Hepatocyte (in vitro differentiated cells): ENCODE results near the gene AUNIP. TPM values are rescaled to one million over a fixed set of nuclear protein-coding genes. Genes with fewer than 3 reads are reported as not detected.

Experiments
- DNase-seq: peaks from one replicate; pipeline ENCODE4 v3.0.0-alpha.2; 2016; ENCODE audit warnings: low spot score
- H2AFZ ChIP-seq: fragments of 200-600 bp; sonication (generic); 2 replicates; pipeline ENCODE4 v1.6.0; 2016; ENCODE audit warnings: antibody characterized with exemption, mild to moderate bottlenecking
- H3K27ac ChIP-seq: fragments of 200-600 bp; sonication (generic); 2 replicates; pipeline ENCODE4 v1.5.1; 2016; ENCODE audit warnings: mild to moderate bottlenecking
- H3K27me3 ChIP-seq: fragments of 200-600 bp; sonication (generic); 2 replicates; pipeline ENCODE4 v1.6.1; 2016
- H3K36me3 ChIP-seq: fragments of 200-600 bp; sonication (generic); replicated peaks from 2 replicates; pipeline ENCODE4 v1.5.1; 2016; ENCODE audit warnings: low read depth; ENCODE audit not compliant: insufficient read depth
- H3K4me1 ChIP-seq: fragments of 200-600 bp; sonication (generic); 2 replicates; pipeline ENCODE4 v1.5.1; 2016; ENCODE audit warnings: mild to moderate bottlenecking, moderate library complexity; ENCODE audit not compliant: insufficient read depth
- H3K4me2 ChIP-seq: fragments of 200-600 bp; sonication (generic); 2 replicates; pipeline ENCODE4 v1.6.0; 2016
- H3K4me3 ChIP-seq: fragments of 200-600 bp; sonication (generic); 2 replicates; pipeline ENCODE4 v1.5.1; 2016; ENCODE audit warnings: mild to moderate bottlenecking
- H3K79me2 ChIP-seq: fragments of 200-600 bp; sonication (generic); 2 replicates; pipeline ENCODE4 v1.6.0; 2017; ENCODE audit warnings: mild to moderate bottlenecking
- H3K9me2 ChIP-seq: fragments of 200-600 bp; sonication (generic); replicated peaks from 2 replicates; pipeline ENCODE4 v1.6.0; 2017; ENCODE audit warnings: mild to moderate bottlenecking; ENCODE audit not compliant: insufficient read depth
- H3K9me3 ChIP-seq: fragments of 200-600 bp; sonication (generic); 2 replicates; pipeline ENCODE4 v1.5.1; 2016; ENCODE audit warnings: low read depth, mild to moderate bottlenecking
- H4K20me1 ChIP-seq: fragments of 200-600 bp; sonication (generic); 2 replicates; pipeline ENCODE4 v1.6.0; 2016; ENCODE audit warnings: mild to moderate bottlenecking; ENCODE audit not compliant: insufficient read depth, poor library complexity, severe bottlenecking
- EZH2 ChIP-seq: fragments of 200-600 bp; sonication (generic); IDR thresholded peaks from 2 replicates; pipeline ENCODE4 v1.6.1; 2016; ENCODE audit warnings: antibody characterized with exemption, mild to moderate bottlenecking, borderline replicate concordance
- EZH2phosphoT487 ChIP-seq: fragments of 200-600 bp; sonication (generic); IDR thresholded peaks from one replicate; pipeline ENCODE4 v1.6.1; 2018; ENCODE audit warnings: antibody characterized with exemption, mild to moderate bottlenecking, low read depth, moderate library complexity; ENCODE audit not compliant: unreplicated experiment, severe bottlenecking
- WGBS: methylation state at CpG from one replicate; pipeline ENCODE4 v1.1.6; 2016; ENCODE audit warnings: low lambda C conversion rate; ENCODE audit errors: missing lambda C conversion rate; 5-methylcytosine and 5-hydroxymethylcytosine counted together
- polyA plus RNA-seq: library from polyadenylated mRNA; unstranded; fragments of >200 nt; fragmentation: Nextera tagmentation; extraction: Ambion mirVana; gene quantifications from 2 replicates; pipeline ENCODE4 v1.2.1, GENCODE V29; 2016
- total RNA-seq: library from RNA; depleted of rRNA; stranded (reverse); fragments of >200 nt; gene quantifications from 2 replicates; pipeline ENCODE4 v1.2.3, GENCODE V29; 2014
- TF ChIP-seq, protein P1 (sequence below): fragments of 200-600 bp; sonication (generic); IDR thresholded peaks from 2 replicates; pipeline ENCODE4 v1.5.1; 2016; ENCODE audit warnings: antibody characterized with exemption, mild to moderate bottlenecking; ENCODE audit not compliant: poor library complexity

The AUNIP gene
- total and polyA plus RNA-seq, 2 experiments from 2014 or later, result 0.41 to 1.3 TPM

DNA sequence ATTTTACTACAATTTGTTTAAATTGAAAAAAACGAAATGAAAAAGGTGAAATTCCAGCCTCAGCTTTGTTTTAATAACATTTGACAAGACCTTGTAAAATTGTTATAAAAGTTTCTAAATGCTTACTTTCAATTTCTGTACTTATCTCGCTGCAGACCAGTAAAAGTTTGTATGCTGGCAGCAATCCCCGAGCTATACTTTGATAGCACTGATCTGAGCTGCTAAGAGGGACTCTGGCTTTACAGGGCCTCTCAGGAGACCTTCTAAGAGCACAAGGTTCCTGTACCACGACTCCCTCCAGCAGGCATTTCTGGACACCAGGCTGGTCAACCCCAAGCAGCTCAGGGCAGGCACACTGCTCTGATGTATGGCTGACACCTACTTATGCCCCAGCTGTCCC, 33.9 kb upstream of the AUNIP start:
- no peaks in the 10 kb centered on the region for H3K36me3 ChIP-seq
- no peak overlapping the region for H2AFZ ChIP-seq
- TF ChIP-seq, protein P1, sequence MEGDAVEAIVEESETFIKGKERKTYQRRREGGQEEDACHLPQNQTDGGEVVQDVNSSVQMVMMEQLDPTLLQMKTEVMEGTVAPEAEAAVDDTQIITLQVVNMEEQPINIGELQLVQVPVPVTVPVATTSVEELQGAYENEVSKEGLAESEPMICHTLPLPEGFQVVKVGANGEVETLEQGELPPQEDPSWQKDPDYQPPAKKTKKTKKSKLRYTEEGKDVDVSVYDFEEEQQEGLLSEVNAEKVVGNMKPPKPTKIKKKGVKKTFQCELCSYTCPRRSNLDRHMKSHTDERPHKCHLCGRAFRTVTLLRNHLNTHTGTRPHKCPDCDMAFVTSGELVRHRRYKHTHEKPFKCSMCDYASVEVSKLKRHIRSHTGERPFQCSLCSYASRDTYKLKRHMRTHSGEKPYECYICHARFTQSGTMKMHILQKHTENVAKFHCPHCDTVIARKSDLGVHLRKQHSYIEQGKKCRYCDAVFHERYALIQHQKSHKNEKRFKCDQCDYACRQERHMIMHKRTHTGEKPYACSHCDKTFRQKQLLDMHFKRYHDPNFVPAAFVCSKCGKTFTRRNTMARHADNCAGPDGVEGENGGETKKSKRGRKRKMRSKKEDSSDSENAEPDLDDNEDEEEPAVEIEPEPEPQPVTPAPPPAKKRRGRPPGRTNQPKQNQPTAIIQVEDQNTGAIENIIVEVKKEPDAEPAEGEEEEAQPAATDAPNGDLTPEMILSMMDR, result no peak
- no peak for TF ChIP-seq EZH2phosphoT487
- no peak for TF ChIP-seq EZH2
- no peaks in the 10 kb centered on the region for H3K9me3 ChIP-seq
- H3K4me2 ChIP-seq, result peak overlapping the region; percentile 67
- H3K79me2 ChIP-seq, result no peaks in the 10 kb centered on the region
- 43% methylated on average over 4 of the region's 4 CpGs for WGBS
- no peaks in the 10 kb centered on the region for H3K9me2 ChIP-seq
- DNase-seq, result no peak
- no peaks in the 10 kb centered on the region for H3K27me3 ChIP-seq
- H4K20me1 ChIP-seq, result no peaks in the 10 kb centered on the region
- H3K4me1 ChIP-seq, result peaks cover 45% of the 10 kb centered on the region
- H3K4me3 ChIP-seq, result no peak overlapping the region
- H3K27ac ChIP-seq, result peak overlapping the region; percentile 97

DNA sequence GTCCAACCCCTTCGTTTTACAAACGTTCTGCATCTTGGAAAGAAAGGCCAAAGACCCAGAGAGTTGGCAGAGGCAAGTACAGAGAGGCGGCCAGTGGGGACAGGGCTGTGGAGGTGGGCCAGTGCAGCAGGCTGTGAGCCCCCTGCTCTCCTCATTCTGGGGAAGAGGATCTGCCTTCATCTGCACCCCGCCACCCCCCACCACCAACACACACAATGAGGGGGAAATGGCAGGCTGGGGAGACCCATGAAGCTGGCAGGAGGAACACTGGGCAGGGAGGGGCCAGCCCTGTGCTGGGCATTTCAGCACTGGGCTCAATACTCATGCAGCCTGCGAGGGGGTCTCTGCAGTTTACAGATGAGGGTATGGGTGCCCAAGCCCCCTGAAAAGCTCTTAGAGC, 32.3 kb upstream of the AUNIP start:
- Histone ChIP-seq H3K79me2 (no peaks in the 10 kb centered on the region), H3K4me1 (peaks cover 45% of the 10 kb centered on the region), H3K9me3 (no peaks in the 10 kb centered on the region), H3K9me2 (no peaks in the 10 kb centered on the region), H3K36me3 (no peaks in the 10 kb centered on the region), H3K27ac (peak overlapping the region; percentile 97), H3K4me2 (peak overlapping the region; percentile 67), H3K4me3 (no peak overlapping the region), H4K20me1 (no peaks in the 10 kb centered on the region), H2AFZ (no peak overlapping the region), H3K27me3 (no peaks in the 10 kb centered on the region)
- WGBS, result 98% methylated on average over 4 of the region's 5 CpGs
- TF ChIP-seq EZH2 (no peak), EZH2phosphoT487 (no peak)
- TF ChIP-seq, protein P1, result no peak
- DNase-seq, result no peak

DNA sequence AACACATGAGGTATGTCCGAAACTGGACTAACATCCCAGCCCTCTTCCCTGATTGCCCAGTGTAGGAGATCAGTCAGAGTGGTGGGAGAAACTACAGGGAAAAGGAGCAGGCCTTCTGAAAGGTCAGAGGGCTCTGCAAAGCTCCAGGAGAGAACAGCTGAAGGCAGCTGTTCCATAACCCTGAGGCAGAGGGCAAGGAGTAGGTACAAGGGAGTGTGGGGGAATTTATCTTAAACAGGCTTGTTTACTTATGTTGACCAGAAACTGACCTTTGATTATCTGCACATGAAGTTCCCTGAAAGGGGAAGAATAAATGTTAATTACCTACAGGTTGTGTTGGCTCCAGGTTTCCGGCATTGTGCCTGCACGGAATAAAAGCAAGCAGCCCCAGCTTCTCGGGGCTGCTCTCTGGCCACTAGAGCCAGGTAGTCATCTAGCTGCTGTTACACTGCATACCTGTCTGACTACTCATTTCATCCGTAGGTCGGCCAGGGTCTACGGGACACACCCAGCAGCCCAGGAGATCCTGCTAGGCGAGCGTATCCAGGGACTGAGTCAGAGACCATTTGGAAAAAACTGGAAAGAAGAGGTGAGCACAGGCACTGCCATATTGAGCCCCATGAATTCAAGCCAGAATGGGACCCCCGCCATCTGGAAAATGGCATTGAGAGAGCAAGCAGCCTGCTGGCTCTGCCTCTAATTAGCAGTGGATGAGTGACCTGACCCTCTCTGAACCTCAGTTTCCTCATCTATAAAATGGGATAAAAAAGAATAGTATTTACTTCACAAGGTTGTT, 31.2 kb upstream of the AUNIP start:
- Histone ChIP-seq H3K79me2 (no peaks in the 10 kb centered on the region), H3K4me1 (peaks cover 52% of the 10 kb centered on the region), H3K9me3 (no peaks in the 10 kb centered on the region), H3K27me3 (no peaks in the 10 kb centered on the region), H3K4me2 (peak overlapping the region; percentile 67), H2AFZ (no peak overlapping the region), H3K9me2 (no peaks in the 10 kb centered on the region), H4K20me1 (no peaks in the 10 kb centered on the region), H3K27ac (peak overlapping the region; percentile 97), H3K36me3 (no peaks in the 10 kb centered on the region), H3K4me3 (no peak overlapping the region)
- TF ChIP-seq EZH2 (no peak), EZH2phosphoT487 (no peak)
- TF ChIP-seq, protein P1, result no peak
- DNase-seq, result peak; percentile 89
- 45% methylated on average over 10 of the region's 10 CpGs for WGBS
